IMR-90 (cell line): ENCODE measurements around the gene SMAD4. TPM values are rescaled to one million over a fixed set of nuclear protein-coding genes. Genes with fewer than 3 reads are reported as not detected.

Experiments
- ATAC-seq: fragments of 200-7000 bp; cut with Tn5 transposase; 2 replicates; pipeline ENCODE4 v1.9.1; 2020; ENCODE audit warnings: low read depth, mild to moderate bottlenecking, moderate library complexity
- BruUV-seq: library from RNA; stranded (reverse); fragments of 400-500 nt; replicated peaks from 2 replicates; lab custom pipeline; 2021; lab: Mats Ljungman, UMichigan
- CTCF ChIA-PET: fragments of 300-600 bp; formaldehyde crosslinking; extraction: SDS; loops from one replicate; lab custom pipeline; 2021; ENCODE audit warnings: antibody characterized with exemption; lab: Yijun Ruan, JAX
- POLR2A ChIA-PET: fragments of 300-600 bp; sonication (Branson Sonifier 250); formaldehyde crosslinking; loops from one replicate; lab custom pipeline; 2022; ENCODE audit warnings: antibody characterized with exemption; ENCODE audit not compliant: unreplicated experiment; lab: Charles Lee
- DNase-seq: peaks from one replicate; pipeline ENCODE4 v3.0.0; 2013
- H2AFZ ChIP-seq: replicated peaks from 2 replicates; pipeline ENCODE3; 2013; ENCODE audit warnings: low read length, mild to moderate bottlenecking; ENCODE audit not compliant: poor library complexity
- H2AK5ac ChIP-seq: 2 replicates; pipeline ENCODE4 v1.6.1; 2013; ENCODE audit warnings: low read depth, low read length, inconsistent platforms
- H2AK9ac ChIP-seq: replicated peaks from 2 replicates; pipeline ENCODE3; 2013; ENCODE audit warnings: mild to moderate bottlenecking, low read depth, low read length, moderate library complexity; ENCODE audit not compliant: poor library complexity
- H2BK120ac ChIP-seq: 2 replicates; pipeline ENCODE4 v1.6.1; 2013; ENCODE audit warnings: low read depth, low read length, inconsistent platforms
- H2BK15ac ChIP-seq: 3 replicates; pipeline ENCODE4 v1.6.1; 2013; ENCODE audit warnings: low read depth, low read length, inconsistent platforms
- H2BK20ac ChIP-seq: 2 replicates; pipeline ENCODE4 v1.6.1; 2013; ENCODE audit warnings: low read depth, mild to moderate bottlenecking, inconsistent platforms, low read length, moderate library complexity
- H2BK5ac ChIP-seq: 2 replicates; pipeline ENCODE4 v1.6.1; 2013; ENCODE audit warnings: mild to moderate bottlenecking, low read depth, low read length, inconsistent platforms; ENCODE audit not compliant: poor library complexity, severe bottlenecking
- H3K14ac ChIP-seq: replicated peaks from 2 replicates; pipeline ENCODE4 v1.6.1; 2013; ENCODE audit warnings: low read depth, low read length, inconsistent platforms
- H3K18ac ChIP-seq: 2 replicates; pipeline ENCODE4 v1.6.1; 2013; ENCODE audit warnings: low read depth, low read length, control low read depth
- H3K23ac ChIP-seq: 2 replicates; pipeline ENCODE4 v1.6.1; 2013; ENCODE audit warnings: low read depth, low read length, inconsistent platforms
- H3K27ac ChIP-seq: 2 replicates; pipeline ENCODE4 v1.5.1; 2013; ENCODE audit warnings: mild to moderate bottlenecking, control low read depth, low read length; ENCODE audit not compliant: insufficient read depth
- H3K27me3 ChIP-seq: 2 replicates; pipeline ENCODE4 v1.6.1; 2013; ENCODE audit warnings: low read length; ENCODE audit not compliant: control insufficient read depth, insufficient read depth
- H3K36me3 ChIP-seq: 2 replicates; pipeline ENCODE4 v1.6.1; 2013; ENCODE audit warnings: low read length, mixed read lengths; ENCODE audit not compliant: control insufficient read depth, insufficient read depth
- H3K4ac ChIP-seq: 2 replicates; pipeline ENCODE4 v1.6.1; 2013; ENCODE audit warnings: low read depth, low read length, inconsistent platforms
- H3K4me1 ChIP-seq: 2 replicates; pipeline ENCODE4 v1.6.1; 2013; ENCODE audit warnings: low read length, mixed read lengths; ENCODE audit not compliant: control insufficient read depth, insufficient read depth
- H3K4me2 ChIP-seq: 2 replicates; pipeline ENCODE4 v1.6.1; 2013; ENCODE audit warnings: low read depth, mild to moderate bottlenecking, control low read depth, low read length, moderate library complexity
- H3K4me3 ChIP-seq: 2 replicates; pipeline ENCODE4 v1.5.1; 2013; ENCODE audit warnings: low read depth, mild to moderate bottlenecking, control low read depth, low read length, moderate library complexity; ENCODE audit not compliant: insufficient read depth
- H3K56ac ChIP-seq: 2 replicates; pipeline ENCODE4 v1.6.1; 2013; ENCODE audit warnings: low read length, inconsistent platforms; ENCODE audit not compliant: insufficient read depth; ENCODE audit errors: extremely low read depth
- H3K79me1 ChIP-seq, 2 experiments: 2 replicates each; pipeline ENCODE4 v1.6.1; 2013; ENCODE audit warnings: low read length in 2 of 2, inconsistent platforms in 1 of 2, low read depth in 1 of 2
- H3K9ac ChIP-seq: 2 replicates; pipeline ENCODE4 v1.6.1; 2013; ENCODE audit warnings: low read depth, low read length, control low read depth
- H3K9me1 ChIP-seq: 2 replicates; pipeline ENCODE4 v1.6.1; 2013; ENCODE audit warnings: low read length, inconsistent platforms; ENCODE audit not compliant: insufficient read depth
- H3K9me3 ChIP-seq: 2 replicates; pipeline ENCODE4 v1.6.1; 2013; ENCODE audit warnings: low read length; ENCODE audit not compliant: control insufficient read depth, insufficient read depth
- H4K20me1 ChIP-seq: 2 replicates; pipeline ENCODE4 v1.6.1; 2013; ENCODE audit warnings: low read length, inconsistent platforms; ENCODE audit not compliant: insufficient read depth
- H4K5ac ChIP-seq: 2 replicates; pipeline ENCODE4 v1.6.1; 2013; ENCODE audit warnings: mild to moderate bottlenecking, low read depth, low read length, control low read depth
- H4K8ac ChIP-seq, 2 experiments: 2 replicates each; pipeline ENCODE4 v1.6.1; 2013; ENCODE audit warnings: low read depth in 2 of 2, low read length in 2 of 2, control low read depth in 1 of 2, inconsistent platforms in 1 of 2
- H4K91ac ChIP-seq: 2 replicates; pipeline ENCODE4 v1.6.1; 2013; ENCODE audit warnings: low read depth, low read length, inconsistent platforms; ENCODE audit not compliant: insufficient read depth
- CEBPB ChIP-seq: IDR thresholded peaks from 2 replicates; pipeline ENCODE4 v1.6.1; 2012; ENCODE audit warnings: low read depth, low read length, improper control_type of control experiment
- CHD1 ChIP-seq: IDR thresholded peaks from 2 replicates; pipeline ENCODE4 v1.6.1; 2012; ENCODE audit warnings: low read depth, low read length, improper control_type of control experiment
- CTCF ChIP-seq: conservative IDR thresholded peaks from 2 replicates; pipeline ENCODE4 v1.5.1; 2012; ENCODE audit warnings: mild to moderate bottlenecking, low read depth, low read length, improper control_type of control experiment
- ELK1 ChIP-seq: fragments of 150-350 bp; IDR thresholded peaks from 2 replicates; pipeline ENCODE4 v1.6.1; 2016; ENCODE audit warnings: low read depth, mild to moderate bottlenecking, low read length, moderate library complexity, borderline replicate concordance
- FOS ChIP-seq: fragments of 150-350 bp; IDR thresholded peaks from 2 replicates; pipeline ENCODE4 v1.6.1; 2016; ENCODE audit warnings: low read depth, low read length
- MAFK ChIP-seq: IDR thresholded peaks from 2 replicates; pipeline ENCODE4 v1.6.1; 2012; ENCODE audit warnings: low read depth, low read length, improper control_type of control experiment
- MAZ ChIP-seq: IDR thresholded peaks from 2 replicates; pipeline ENCODE4 v1.6.1; 2012; ENCODE audit warnings: low read depth, mild to moderate bottlenecking, low read length, improper control_type of control experiment, moderate library complexity, borderline replicate concordance
- MXI1 ChIP-seq: IDR thresholded peaks from 2 replicates; pipeline ENCODE4 v1.6.1; 2012; ENCODE audit warnings: low read depth, mild to moderate bottlenecking, low read length, moderate library complexity, borderline replicate concordance
- POLR2A ChIP-seq: IDR thresholded peaks from 2 replicates; pipeline ENCODE4 v1.6.1; 2012; ENCODE audit warnings: mild to moderate bottlenecking, low read depth, low read length
- RAD21 ChIP-seq: IDR thresholded peaks from 2 replicates; pipeline ENCODE4 v1.6.1; 2012; ENCODE audit warnings: low read length, improper control_type of control experiment
- RFX5 ChIP-seq: IDR thresholded peaks from 2 replicates; pipeline ENCODE4 v1.8.0; 2012; ENCODE audit warnings: low read depth, mild to moderate bottlenecking, low read length, moderate library complexity
- SMC3 ChIP-seq: fragments of 150-350 bp; IDR thresholded peaks from 2 replicates; pipeline ENCODE4 v1.6.1; 2016; ENCODE audit warnings: low read depth, mild to moderate bottlenecking, antibody characterized with exemption, low read length, moderate library complexity
- USF2 ChIP-seq: fragments of 150-350 bp; IDR thresholded peaks from 2 replicates; pipeline ENCODE4 v1.6.1; 2017; ENCODE audit warnings: mild to moderate bottlenecking, antibody characterized with exemption, low read length, low read depth
- WGBS, 2 experiments: methylation state at CpG; one replicate each; pipeline versions ENCODE4 v1.1.5 to v1.1.7; 2013; ENCODE audit warnings: missing lambda C conversion rate in 2 of 2; ENCODE audit not compliant: insufficient read length in 1 of 2; ENCODE audit errors: extremely low coverage in 2 of 2; 5-methylcytosine and 5-hydroxymethylcytosine counted together
- dilution Hi-C: fragments of 300-500 bp; cut with HindIII; formaldehyde crosslinking; loops from one replicate; pipeline ENCODE4 v1.14.3; 2018; ENCODE audit warnings: low sequenced_read_pairs; ENCODE audit not compliant: unreplicated experiment
- in situ Hi-C: fragments of 300-500 bp; cut with MboI; formaldehyde crosslinking; loops from 3 replicates; pipeline ENCODE4 v1.14.3; 2019; ENCODE audit warnings: low sequenced_read_pairs, inconsistent platforms, mixed read lengths
- intact Hi-C: fragments of 100-400 bp; cut with micrococcal nuclease; formaldehyde crosslinking; loops from 2 replicates; pipeline ENCODE4 v1.10.0; 2022
- polyA plus RNA-seq, 3 experiments: library from polyadenylated mRNA; depleted of rRNA; stranded (reverse); fragments of >200 nt; gene quantifications; 2 replicates each; pipeline ENCODE4 v1.2.3, GENCODE V29; 2012; ENCODE audit warnings: low replicate concordance in 1 of 3
- total RNA-seq: library from RNA; depleted of rRNA; stranded (reverse); fragments of >200 nt; gene quantifications from 2 replicates; pipeline ENCODE4 v1.2.3, GENCODE V29; 2012

SMAD4 gene
- total and polyA plus RNA-seq, 2 of the 4 experiments (the other 2 are of a cell fraction) = 57.6 to 145 TPM

- no peaks in the 10 kb centered on the region for H3K9me1 ChIP-seq
- TF ChIP-seq RAD21 = no peak
- TF ChIP-seq POLR2A = no peak
- TF ChIP-seq SMC3 = no peak
- no peak for TF ChIP-seq MAFK
- TF ChIP-seq MAZ = no peak
- no peak for TF ChIP-seq RFX5
- no peak for TF ChIP-seq CHD1
- TF ChIP-seq CTCF = no peak
- TF ChIP-seq MXI1 = no peak
- TF ChIP-seq CEBPB = no peak
- TF ChIP-seq FOS = no peak
- TF ChIP-seq USF2 = no peak
- no peak for TF ChIP-seq ELK1
- no peak overlapping the region for H4K8ac ChIP-seq
- intact Hi-C loops = no loop called here
- H2AK5ac ChIP-seq = no peak overlapping the region
- H3K4ac ChIP-seq = no peak overlapping the region
- ATAC-seq (no peak), DNase-seq (no peak)
- H4K20me1 ChIP-seq = no peaks in the 10 kb centered on the region
- dilution Hi-C loops = no loop called here
- in situ Hi-C loops = loop anchor here (25.0 kb wide), 1 partner anchor 1564 kb away; no protein-coding TSS in a partner anchor
- no peak overlapping the region for H3K23ac ChIP-seq
- H3K9ac ChIP-seq = no peak overlapping the region
- no peak overlapping the region for H4K5ac ChIP-seq
- no peak overlapping the region for H4K91ac ChIP-seq
- H2BK120ac ChIP-seq = no peak overlapping the region
- ChIA-PET POLR2A (no interaction called here), CTCF (interaction anchor here (1.0 kb wide), 1 partner anchor 13 kb away, joined by 3 read pairs; no protein-coding TSS in a partner anchor)
- no peaks in the 10 kb centered on the region; the same call in 1 of the 2 replicates for H3K9me3 ChIP-seq
- no peak overlapping the region for H3K14ac ChIP-seq
- H2AK9ac ChIP-seq = no peak overlapping the region
- no peak overlapping the region for H2BK15ac ChIP-seq
- no peak overlapping the region for H3K27ac ChIP-seq
- no peaks in the 10 kb centered on the region for H3K27me3 ChIP-seq
- WGBS, 2 experiments = 73% methylated on average over 4 of the region's 10 CpGs; no CpG with 5 or more reads in 1 of the 2 experiments
- no TSS peak for BruUV-seq
- no peak overlapping the region for H2BK20ac ChIP-seq
- H3K18ac ChIP-seq = no peak overlapping the region
- H2AFZ ChIP-seq = no peak overlapping the region
- no peak overlapping the region for H3K4me3 ChIP-seq
- no peak overlapping the region for H2BK5ac ChIP-seq
- H3K56ac ChIP-seq = no peak overlapping the region
- no peaks in the 10 kb centered on the region for H3K79me1 ChIP-seq
- H3K4me2 ChIP-seq = no peak overlapping the region
- H3K36me3 ChIP-seq = no peaks in the 10 kb centered on the region
- H3K4me1 ChIP-seq = no peaks in the 10 kb centered on the region
Measured at GRCh38 chr18:51123481-51123880, 93.5 kb downstream of the SMAD4 start.
